Smooth muscle cell (in vitro differentiated cells): ENCODE data around the gene MC5R. TPM values are rescaled to one million over a fixed set of nuclear protein-coding genes. Genes with fewer than 3 reads are reported as not detected.

Experiments
- DNase-seq: peaks from one replicate; lab custom pipeline; 2025; ENCODE audit not compliant: unreplicated experiment; lab: John Stamatoyannopoulos, UW
- H2AFZ ChIP-seq: fragments of 200-600 bp; sonication (generic); 2 replicates; pipeline ENCODE4 v1.6.0; 2016; ENCODE audit warnings: antibody characterized with exemption, low read depth, mild to moderate bottlenecking
- H3F3A ChIP-seq: fragments of 200-600 bp; sonication (generic); 2 replicates; pipeline ENCODE4 v1.6.0; 2017; ENCODE audit warnings: antibody characterized with exemption, low read depth
- H3K27ac ChIP-seq: fragments of 200-600 bp; sonication (generic); 2 replicates; pipeline ENCODE4 v1.5.1; 2016; ENCODE audit warnings: low read depth, mild to moderate bottlenecking
- H3K27me3 ChIP-seq: fragments of 200-600 bp; sonication (generic); 2 replicates; pipeline ENCODE4 v1.6.1; 2016; ENCODE audit warnings: low read depth, mild to moderate bottlenecking
- H3K36me3 ChIP-seq: fragments of 200-600 bp; sonication (generic); 2 replicates; pipeline ENCODE4 v1.5.1; 2016; ENCODE audit warnings: low read depth
- H3K4me1 ChIP-seq: fragments of 200-600 bp; sonication (generic); 2 replicates; pipeline ENCODE4 v1.5.1; 2016; ENCODE audit warnings: low read depth
- H3K4me2 ChIP-seq: fragments of 200-600 bp; sonication (generic); 2 replicates; pipeline ENCODE4 v1.6.0; 2016; ENCODE audit warnings: mild to moderate bottlenecking
- H3K4me3 ChIP-seq: fragments of 200-600 bp; sonication (generic); 2 replicates; pipeline ENCODE4 v1.5.1; 2016; ENCODE audit warnings: mild to moderate bottlenecking
- H3K79me2 ChIP-seq: fragments of 200-600 bp; sonication (generic); 2 replicates; pipeline ENCODE4 v1.6.0; 2016; ENCODE audit warnings: low read depth, mild to moderate bottlenecking
- H3K9ac ChIP-seq: fragments of 200-600 bp; sonication (generic); 2 replicates; pipeline ENCODE4 v1.6.0; 2016; ENCODE audit warnings: low read depth
- H3K9me3 ChIP-seq: fragments of 200-600 bp; sonication (generic); replicated peaks from 2 replicates; pipeline ENCODE4 v1.5.1; 2016; ENCODE audit warnings: low read depth
- H4K20me1 ChIP-seq: fragments of 200-600 bp; sonication (generic); 2 replicates; pipeline ENCODE4 v1.6.0; 2016; ENCODE audit warnings: low read depth
- WGBS: methylation state at CpG from one replicate; pipeline ENCODE4 v1.1.7; 2016; ENCODE audit warnings: low lambda C conversion rate; 5-methylcytosine and 5-hydroxymethylcytosine counted together
- polyA plus RNA-seq: library from polyadenylated mRNA; unstranded; fragments of >200 nt; fragmentation: Nextera tagmentation; extraction: Ambion mirVana; gene quantifications from 2 replicates; pipeline ENCODE4 v1.2.1, GENCODE V29; 2016
- total RNA-seq: library from RNA; depleted of rRNA; stranded (reverse); fragments of >200 nt; gene quantifications from 2 replicates; pipeline ENCODE4 v1.2.3, GENCODE V29; 2014
- TF ChIP-seq, protein P1 (sequence below): fragments of 200-600 bp; sonication (generic); IDR thresholded peaks from 2 replicates; pipeline ENCODE4 v1.5.1; 2017; ENCODE audit warnings: borderline replicate concordance, mild to moderate bottlenecking, antibody characterized with exemption; ENCODE audit not compliant: insufficient read depth, poor library complexity, severe bottlenecking

Gene MC5R
- total and polyA plus RNA-seq, 2 experiments from 2014 or later = not detected

DNA sequence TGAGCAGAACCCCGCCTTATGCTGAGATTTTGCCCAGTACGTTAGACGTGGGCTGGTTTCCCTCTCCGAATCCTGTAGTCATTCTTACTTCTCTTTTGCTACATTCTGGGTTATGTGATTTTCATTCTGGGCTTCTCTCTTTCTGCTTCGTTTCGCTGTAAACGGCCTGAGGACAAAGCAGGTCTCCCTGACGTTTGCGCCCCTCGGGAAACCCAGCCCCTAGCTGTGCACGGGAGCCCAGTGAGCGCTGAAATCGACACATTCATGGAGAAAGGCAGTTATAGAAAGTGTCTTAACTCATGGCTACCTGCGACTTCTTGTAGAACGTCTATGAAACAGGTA, 22.7 kb upstream of the MC5R start:
- Histone ChIP-seq H3K27ac (no peak overlapping the region), H3K9ac (no peak overlapping the region)
- TF ChIP-seq, protein P1, sequence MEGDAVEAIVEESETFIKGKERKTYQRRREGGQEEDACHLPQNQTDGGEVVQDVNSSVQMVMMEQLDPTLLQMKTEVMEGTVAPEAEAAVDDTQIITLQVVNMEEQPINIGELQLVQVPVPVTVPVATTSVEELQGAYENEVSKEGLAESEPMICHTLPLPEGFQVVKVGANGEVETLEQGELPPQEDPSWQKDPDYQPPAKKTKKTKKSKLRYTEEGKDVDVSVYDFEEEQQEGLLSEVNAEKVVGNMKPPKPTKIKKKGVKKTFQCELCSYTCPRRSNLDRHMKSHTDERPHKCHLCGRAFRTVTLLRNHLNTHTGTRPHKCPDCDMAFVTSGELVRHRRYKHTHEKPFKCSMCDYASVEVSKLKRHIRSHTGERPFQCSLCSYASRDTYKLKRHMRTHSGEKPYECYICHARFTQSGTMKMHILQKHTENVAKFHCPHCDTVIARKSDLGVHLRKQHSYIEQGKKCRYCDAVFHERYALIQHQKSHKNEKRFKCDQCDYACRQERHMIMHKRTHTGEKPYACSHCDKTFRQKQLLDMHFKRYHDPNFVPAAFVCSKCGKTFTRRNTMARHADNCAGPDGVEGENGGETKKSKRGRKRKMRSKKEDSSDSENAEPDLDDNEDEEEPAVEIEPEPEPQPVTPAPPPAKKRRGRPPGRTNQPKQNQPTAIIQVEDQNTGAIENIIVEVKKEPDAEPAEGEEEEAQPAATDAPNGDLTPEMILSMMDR = no peak

GRCh38 chr18:13804305-13804704, 19.6 kb upstream of the MC5R start:
- Histone ChIP-seq H4K20me1 (no peaks in the 10 kb centered on the region), H3K36me3 (no peaks in the 10 kb centered on the region), H3K4me1 (peaks cover 6% of the 10 kb centered on the region), H3K27ac (no peak overlapping the region), H3K4me3 (no peak overlapping the region), H3K27me3 (peaks cover under 1% of the 10 kb centered on the region), H3K79me2 (no peaks in the 10 kb centered on the region), H2AFZ (no peak overlapping the region), H3K4me2 (no peak overlapping the region), H3F3A (no peaks in the 10 kb centered on the region), H3K9me3 (no peaks in the 10 kb centered on the region), H3K9ac (no peak overlapping the region)
- WGBS = 73% methylated on average over 4 of the region's 4 CpGs
- TF ChIP-seq, protein P1 = no peak
- no peak for DNase-seq

More for the DNA sequence above, 22.7 kb upstream of the MC5R start:
- H3K27me3 ChIP-seq = peaks cover 11% of the 10 kb centered on the region
- H3K36me3 ChIP-seq = no peaks in the 10 kb centered on the region
- H2AFZ ChIP-seq = peak overlapping the region; percentile 87
- peak overlapping the region; percentile 83 for H3K4me2 ChIP-seq
- no peaks in the 10 kb centered on the region for H3K79me2 ChIP-seq
- peaks cover 6% of the 10 kb centered on the region for H3K4me1 ChIP-seq
- no peaks in the 10 kb centered on the region for H3K9me3 ChIP-seq
- no peaks in the 10 kb centered on the region for H3F3A ChIP-seq
- peak overlapping the region; percentile 48 for H3K4me3 ChIP-seq
- DNase-seq = no peak
- no peaks in the 10 kb centered on the region for H4K20me1 ChIP-seq
- 11% methylated on average over 15 of the region's 15 CpGs for WGBS

- TF ChIP-seq, protein P1 = no peak
- H3K4me2 ChIP-seq = no peak overlapping the region
- no peaks in the 10 kb centered on the region for H3K27me3 ChIP-seq
- no peaks in the 10 kb centered on the region for H3K36me3 ChIP-seq
- no peaks in the 10 kb centered on the region for H3K9me3 ChIP-seq
- no peaks in the 10 kb centered on the region for H3K79me2 ChIP-seq
- WGBS = 50% methylated on average over 8 of the region's 8 CpGs
- no peak overlapping the region for H3K27ac ChIP-seq
- H2AFZ ChIP-seq = no peak overlapping the region
- DNase-seq = no peak
- H4K20me1 ChIP-seq = no peaks in the 10 kb centered on the region
- no peak overlapping the region for H3K9ac ChIP-seq
- H3K4me3 ChIP-seq = no peak overlapping the region
- H3F3A ChIP-seq = no peaks in the 10 kb centered on the region
- no peaks in the 10 kb centered on the region for H3K4me1 ChIP-seq
Measured at GRCh38 chr18:13808294-13809042, 15.5 kb upstream of the MC5R start.

GRCh38 chr18:13809043-13809430, 14.9 kb upstream of the MC5R start:
- no peaks in the 10 kb centered on the region for H3K4me1 ChIP-seq
- no peaks in the 10 kb centered on the region for H3K36me3 ChIP-seq
- no peak overlapping the region for H3K9ac ChIP-seq
- H3K27me3 ChIP-seq = no peaks in the 10 kb centered on the region
- no peaks in the 10 kb centered on the region for H3K9me3 ChIP-seq
- H3F3A ChIP-seq = no peaks in the 10 kb centered on the region
- no peaks in the 10 kb centered on the region for H3K79me2 ChIP-seq
- DNase-seq = no peak
- no peak overlapping the region for H3K4me2 ChIP-seq
- TF ChIP-seq, protein P1 = no peak
- H3K4me3 ChIP-seq = no peak overlapping the region
- no peak overlapping the region for H3K27ac ChIP-seq
- no peak overlapping the region for H2AFZ ChIP-seq
- no peaks in the 10 kb centered on the region for H4K20me1 ChIP-seq
- 39% methylated on average over 2 of the region's 2 CpGs for WGBS
